Activated CD4-positive, alpha-beta T cell treated with anti-CD3 and anti-CD28 coated beads, Interleukin-2, amount 10 ng/mL, durations not matched to agents 7 days and 5 days (primary cell): ENCODE results near the gene RAPGEF6. TPM values are rescaled to one million over a fixed set of nuclear protein-coding genes. Genes with fewer than 3 reads are reported as not detected.
"Not testable (repeated sequence)": the region's sequence is repeated elsewhere in the genome, so short reads cannot be mapped to it uniquely, and the experiment has no call there.

Experiments used
- CTCF ChIA-PET: fragments of 350-600 bp; sonication (Branson Sonifier 250); formaldehyde crosslinking; loops from one replicate; lab custom pipeline; 2021; ENCODE audit warnings: antibody characterized with exemption; lab: Charles Lee
- POLR2A ChIA-PET: fragments of 350-600 bp; sonication (Branson Sonifier 250); formaldehyde crosslinking; loops from one replicate; lab custom pipeline; 2021; ENCODE audit warnings: antibody characterized with exemption; lab: Charles Lee
- DNase-seq: peaks from one replicate; pipeline ENCODE4 v3.0.0-alpha.2; 2020
- H3K27ac Mint-ChIP-seq: one replicate; pipeline ENCODE4 v1.8.0; 2021; ENCODE audit warnings: mild to moderate bottlenecking, moderate library complexity, mixed read lengths
- H3K27me3 Mint-ChIP-seq: one replicate; pipeline ENCODE4 v1.8.0; 2021; ENCODE audit warnings: mixed read lengths
- H3K36me3 Mint-ChIP-seq: one replicate; pipeline ENCODE4 v1.8.0; 2021; ENCODE audit warnings: low read depth, mixed read lengths
- H3K4me1 Mint-ChIP-seq: one replicate; pipeline ENCODE4 v1.8.0; 2021; ENCODE audit warnings: mixed read lengths
- H3K4me3 Mint-ChIP-seq: one replicate; pipeline ENCODE4 v1.8.0; 2021; ENCODE audit warnings: mild to moderate bottlenecking, moderate library complexity, mixed read lengths
- H3K9me3 Mint-ChIP-seq: one replicate; pipeline ENCODE4 v1.8.0; 2021; ENCODE audit warnings: mixed read lengths
- total RNA-seq, 2 experiments: library from RNA; stranded (reverse); gene quantifications; one replicate each; pipeline ENCODE4 v1.2.3, GENCODE V29; 2021

The RAPGEF6 gene
- total RNA-seq, 2 experiments from 2014 or later, result 43.9 to 47.8 TPM

DNA sequence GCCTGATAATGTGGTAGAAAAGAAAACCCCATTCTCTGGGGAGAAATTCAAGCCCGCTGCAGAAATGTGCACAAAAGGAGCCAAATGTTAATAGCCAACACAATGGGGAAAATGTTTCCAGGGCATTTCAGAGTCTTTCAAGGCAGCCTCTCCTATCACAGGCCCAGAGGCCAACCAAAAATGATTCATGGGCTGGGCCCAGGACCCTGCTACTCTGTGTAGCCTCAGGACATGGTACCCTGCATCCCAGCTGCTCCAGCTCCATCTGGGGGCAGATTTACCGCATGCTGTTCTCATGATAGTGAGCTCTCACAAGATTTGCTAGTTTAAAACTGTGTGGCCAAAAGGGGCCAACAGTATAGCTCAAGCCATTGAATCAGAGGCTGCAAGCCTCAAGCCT lies 41.1 kb downstream of the RAPGEF6 start:
- no peak overlapping the region for H3K27ac Mint-ChIP-seq
- POLR2A ChIA-PET, result no interaction called here
- no peaks in the 10 kb centered on the region for H3K27me3 Mint-ChIP-seq
- H3K4me1 Mint-ChIP-seq, result peaks cover 47% of the 10 kb centered on the region
- H3K9me3 Mint-ChIP-seq, result no peaks in the 10 kb centered on the region
- H3K36me3 Mint-ChIP-seq, result peaks cover 39% of the 10 kb centered on the region
- H3K4me3 Mint-ChIP-seq, result no peak overlapping the region
- DNase-seq, result no peak
- CTCF ChIA-PET, result interaction anchor here (0.5 kb wide), 1 partner anchor 36 kb away, joined by 4 read pairs; no protein-coding TSS in a partner anchor

DNA sequence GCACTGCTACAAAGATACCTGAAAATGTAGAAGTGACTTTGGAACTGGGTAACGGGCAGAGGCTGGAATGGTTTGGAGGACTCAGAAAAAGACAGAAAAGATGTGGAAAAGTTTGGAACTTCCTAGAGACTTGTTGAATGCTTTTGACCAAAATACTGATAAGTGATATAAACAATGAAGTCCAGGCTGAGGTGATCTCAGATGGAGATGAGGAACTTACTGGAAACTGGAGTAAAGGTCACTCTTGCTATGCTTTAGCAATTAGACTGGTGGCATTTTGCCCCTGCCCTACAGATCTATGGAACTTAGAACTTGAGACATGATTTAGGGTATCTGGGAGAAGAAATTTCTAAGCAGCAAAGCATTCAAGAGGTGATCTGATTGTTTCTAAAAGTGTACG lies 41.6 kb downstream of the RAPGEF6 start:
- H3K36me3 Mint-ChIP-seq, result peaks cover 35% of the 10 kb centered on the region
- DNase-seq, H3K9me3 Mint-ChIP-seq, H3K27me3 Mint-ChIP-seq, POLR2A ChIA-PET, H3K4me3 Mint-ChIP-seq: not testable (repeated sequence)
- H3K4me1 Mint-ChIP-seq, result peaks cover 47% of the 10 kb centered on the region
- CTCF ChIA-PET, result interaction anchor here (0.5 kb wide), 1 partner anchor 36 kb away, joined by 4 read pairs; no protein-coding TSS in a partner anchor
- H3K27ac Mint-ChIP-seq, result peak overlapping the region; percentile 26

- H3K4me3 Mint-ChIP-seq, result no peak overlapping the region
- peak; percentile 42 for DNase-seq
- H3K27ac Mint-ChIP-seq, result no peak overlapping the region
- H3K27me3 Mint-ChIP-seq, result no peaks in the 10 kb centered on the region
- peaks cover 40% of the 10 kb centered on the region for H3K4me1 Mint-ChIP-seq
- H3K9me3 Mint-ChIP-seq, result no peaks in the 10 kb centered on the region
- H3K36me3 Mint-ChIP-seq, result peaks cover 30% of the 10 kb centered on the region
- CTCF ChIA-PET, result interaction anchor here (0.5 to 2.3 kb wide), 26 partner anchors 10 to 475 kb away, joined by 3 to 43 read pairs (median 4); partner anchors contain the start of gene IL3
- POLR2A ChIA-PET, result no interaction called here
Observed at GRCh38 chr5:131589510-131590348, 45.3 kb downstream of the RAPGEF6 start.

DNA sequence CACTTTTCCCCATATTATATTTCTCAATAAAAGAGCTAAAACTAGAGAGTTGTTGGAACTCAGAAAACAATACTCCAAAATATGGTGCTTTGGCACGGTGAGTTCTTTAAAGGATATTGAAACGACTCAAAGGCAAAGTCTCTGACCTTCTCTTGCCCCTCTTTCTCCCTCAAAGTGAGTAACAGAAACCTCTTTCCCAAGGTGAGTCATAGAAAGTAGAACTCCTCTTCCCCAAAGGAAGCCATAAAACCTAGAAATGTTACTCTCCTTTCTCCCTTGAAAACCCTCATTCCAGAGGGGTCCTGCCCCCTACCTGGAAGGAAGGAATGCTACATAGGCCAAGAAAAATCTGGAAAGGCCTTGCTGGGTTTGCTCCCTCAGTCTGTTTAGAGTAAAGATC lies 47.5 kb downstream of the RAPGEF6 start:
- DNase-seq, result no peak
- peaks cover 29% of the 10 kb centered on the region for H3K4me1 Mint-ChIP-seq
- peaks cover 27% of the 10 kb centered on the region for H3K36me3 Mint-ChIP-seq
- no peak overlapping the region for H3K27ac Mint-ChIP-seq
- POLR2A ChIA-PET, result no interaction called here
- no peaks in the 10 kb centered on the region for H3K9me3 Mint-ChIP-seq
- CTCF ChIA-PET, result interaction anchor here (0.8 to 1.7 kb wide), 3 partner anchors 11 to 476 kb away, joined by 3 to 4 read pairs (median 3); no protein-coding TSS in a partner anchor
- no peaks in the 10 kb centered on the region for H3K27me3 Mint-ChIP-seq
- no peak overlapping the region for H3K4me3 Mint-ChIP-seq

GRCh38 chr5:131581702-131582101 lies 53.3 kb downstream of the RAPGEF6 start:
- H3K4me1 Mint-ChIP-seq, result peaks cover 12% of the 10 kb centered on the region
- no peak overlapping the region for H3K4me3 Mint-ChIP-seq
- POLR2A ChIA-PET, result no interaction called here
- no peak for DNase-seq
- peaks cover 24% of the 10 kb centered on the region for H3K9me3 Mint-ChIP-seq
- H3K36me3 Mint-ChIP-seq, result peaks cover 64% of the 10 kb centered on the region
- no peaks in the 10 kb centered on the region for H3K27me3 Mint-ChIP-seq
- no peak overlapping the region for H3K27ac Mint-ChIP-seq
- CTCF ChIA-PET, result no interaction called here

- Mint-ChIP-seq H3K27ac (no peak overlapping the region), H3K27me3 (no peaks in the 10 kb centered on the region), H3K9me3 (peaks cover 24% of the 10 kb centered on the region), H3K4me3 (no peak overlapping the region), H3K4me1 (peaks cover 8% of the 10 kb centered on the region), H3K36me3 (peaks cover 57% of the 10 kb centered on the region)
- POLR2A ChIA-PET, result no interaction called here
- DNase-seq, result no peak
- CTCF ChIA-PET, result interaction anchor here (1.0 to 1.5 kb wide), 4 partner anchors 9 to 427 kb away, joined by 3 to 5 read pairs (median 4); no protein-coding TSS in a partner anchor
Observed at GRCh38 chr5:131579917-131580671, 54.9 kb downstream of the RAPGEF6 start.

- peaks cover 51% of the 10 kb centered on the region for H3K36me3 Mint-ChIP-seq
Observed at GRCh38 chr5:131575660-131576227, 59.3 kb downstream of the RAPGEF6 start.

DNA sequence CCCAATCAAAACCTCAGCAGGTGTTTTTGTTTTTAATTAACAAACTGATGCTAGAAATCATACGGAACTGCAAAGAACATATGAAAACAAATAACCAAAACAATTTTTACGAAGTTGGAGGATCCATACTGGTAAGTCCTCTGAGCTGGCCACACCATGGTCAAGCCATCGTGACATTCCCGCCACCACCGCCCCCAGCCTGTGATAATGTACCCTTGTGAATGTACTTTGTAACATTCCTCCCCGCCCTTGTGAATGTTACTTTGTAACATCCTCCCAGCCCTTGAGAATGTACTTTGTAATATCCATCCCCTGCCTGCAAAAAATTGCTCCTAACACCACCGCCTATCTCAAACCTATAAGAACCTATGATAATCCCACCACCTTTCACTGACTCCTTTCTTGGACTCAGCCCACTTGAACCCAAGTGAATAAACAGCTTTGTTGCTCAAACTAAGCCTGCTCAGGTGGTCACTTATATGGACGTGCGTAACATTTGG lies 63.3 kb downstream of the RAPGEF6 start:
- Mint-ChIP-seq H3K4me1 (peaks cover 10% of the 10 kb centered on the region), H3K36me3 (peaks cover 35% of the 10 kb centered on the region), H3K27ac (no peak overlapping the region), H3K27me3 (no peaks in the 10 kb centered on the region), H3K9me3 (peaks cover 11% of the 10 kb centered on the region), H3K4me3 (no peak overlapping the region)
- DNase-seq, result no peak
- ChIA-PET CTCF (no interaction called here), POLR2A (no interaction called here)

More at GRCh38 chr5:131575660-131576227, 59.3 kb downstream of the RAPGEF6 start:
- Mint-ChIP-seq H3K4me1 (peaks cover 7% of the 10 kb centered on the region), H3K27me3 (no peaks in the 10 kb centered on the region), H3K27ac (no peak overlapping the region), H3K9me3 (peaks cover 24% of the 10 kb centered on the region), H3K4me3 (no peak overlapping the region)
- CTCF ChIA-PET, result no interaction called here
- no peak for DNase-seq
- POLR2A ChIA-PET, result no interaction called here

GRCh38 chr5:131570757-131571156 lies 64.3 kb downstream of the RAPGEF6 start:
- Mint-ChIP-seq H3K27ac (no peak overlapping the region), H3K4me3 (no peak overlapping the region), H3K9me3 (peaks cover 11% of the 10 kb centered on the region), H3K36me3 (peaks cover 38% of the 10 kb centered on the region), H3K27me3 (no peaks in the 10 kb centered on the region), H3K4me1 (peaks cover 10% of the 10 kb centered on the region)
- ChIA-PET POLR2A (no interaction called here), CTCF (interaction anchor here (0.6 kb wide), 1 partner anchor 290 kb away, joined by 3 read pairs; no protein-coding TSS in a partner anchor)
- no peak for DNase-seq

- peaks cover 34% of the 10 kb centered on the region for H3K36me3 Mint-ChIP-seq
- CTCF ChIA-PET, result interaction anchor here (0.7 to 1.4 kb wide), 4 partner anchors 10 to 18 kb away, joined by 3 to 5 read pairs (median 3); no protein-coding TSS in a partner anchor
- H3K27ac Mint-ChIP-seq, result no peak overlapping the region
- DNase-seq, result no peak
- H3K27me3 Mint-ChIP-seq, result no peaks in the 10 kb centered on the region
- no peak overlapping the region for H3K4me3 Mint-ChIP-seq
- POLR2A ChIA-PET, result no interaction called here
- peaks cover 11% of the 10 kb centered on the region for H3K4me1 Mint-ChIP-seq
- no peaks in the 10 kb centered on the region for H3K9me3 Mint-ChIP-seq
Observed at GRCh38 chr5:131564229-131564652, 70.8 kb downstream of the RAPGEF6 start.

GRCh38 chr5:131563434-131564228 lies 71.4 kb downstream of the RAPGEF6 start:
- no peak for DNase-seq
- ChIA-PET POLR2A (no interaction called here), CTCF (interaction anchor here (0.6 to 0.9 kb wide), 3 partner anchors 10 to 420 kb away, joined by 3 to 4 read pairs (median 4); no protein-coding TSS in a partner anchor)
- Mint-ChIP-seq H3K4me1 (peaks cover 9% of the 10 kb centered on the region), H3K4me3 (no peak overlapping the region), H3K27ac (no peak overlapping the region), H3K9me3 (no peaks in the 10 kb centered on the region), H3K27me3 (no peaks in the 10 kb centered on the region), H3K36me3 (peaks cover 35% of the 10 kb centered on the region)
